Osteoblast (primary cell): ENCODE measurements around the gene VPS13A. TPM values are rescaled to one million over a fixed set of nuclear protein-coding genes. Genes with fewer than 3 reads are reported as not detected.
A peak's percentile ranks its signal among the peaks of the same experiment; 100 is the strongest.

Experiments
- DNase-seq: peaks from one replicate; pipeline ENCODE4 v3.0.0; 2011; ENCODE audit warnings: low spot score, mixed read lengths; ENCODE audit not compliant: insufficient read length; ENCODE audit errors: missing footprints
- H2AFZ ChIP-seq: 2 replicates; pipeline ENCODE4 v1.6.0; 2011; ENCODE audit warnings: mild to moderate bottlenecking, low read length
- H3K27ac ChIP-seq: 2 replicates; pipeline ENCODE4 v1.5.1; 2011; ENCODE audit warnings: mild to moderate bottlenecking, low read depth, low read length, moderate library complexity
- H3K27me3 ChIP-seq: 2 replicates; pipeline ENCODE4 v1.6.0; 2012; ENCODE audit warnings: mild to moderate bottlenecking, control low read depth, inconsistent platforms, low read length, moderate library complexity; ENCODE audit not compliant: insufficient read depth
- H3K36me3 ChIP-seq: 2 replicates; pipeline ENCODE4 v1.5.1; 2011; ENCODE audit warnings: mild to moderate bottlenecking, low read length, control low read depth, moderate library complexity; ENCODE audit not compliant: insufficient read depth
- H3K4me1 ChIP-seq: 2 replicates; pipeline ENCODE4 v1.5.1; 2011; ENCODE audit warnings: mild to moderate bottlenecking, low read length, control low read depth, moderate library complexity; ENCODE audit not compliant: insufficient read depth
- H3K4me2 ChIP-seq: 2 replicates; pipeline ENCODE4 v1.6.0; 2011; ENCODE audit warnings: mild to moderate bottlenecking, low read length; ENCODE audit not compliant: insufficient read depth
- H3K4me3 ChIP-seq: fragments of 200-600 bp; sonication (generic); 3 replicates; pipeline ENCODE4 v1.5.1; 2012; ENCODE audit warnings: mild to moderate bottlenecking, low read length, inconsistent platforms; ENCODE audit not compliant: insufficient read depth
- H3K79me2 ChIP-seq: 2 replicates; pipeline ENCODE4 v1.6.0; 2012; ENCODE audit warnings: mild to moderate bottlenecking, low read length, control low read depth, inconsistent platforms; ENCODE audit not compliant: insufficient read depth
- H3K9me3 ChIP-seq: 2 replicates; pipeline ENCODE4 v1.5.1; 2011; ENCODE audit warnings: low read depth, low read length, control low read depth
- H4K20me1 ChIP-seq: 2 replicates; pipeline ENCODE4 v1.6.0; 2012; ENCODE audit warnings: mild to moderate bottlenecking, low read length, control low read depth; ENCODE audit not compliant: insufficient read depth
- CTCF ChIP-seq: IDR thresholded peaks from 2 replicates; pipeline ENCODE4 v1.5.1; 2011; ENCODE audit warnings: mild to moderate bottlenecking, low read depth, low read length, moderate library complexity; ENCODE audit errors: extremely low read depth
- total RNA-seq: library from RNA; depleted of rRNA; stranded (reverse); fragments of >200 nt; gene quantifications from 2 replicates; pipeline ENCODE4 v1.2.3, GENCODE V29; 2012

The VPS13A gene
- total RNA-seq, 1 donor: 60.4 TPM

- Histone ChIP-seq H3K4me2 (peak overlapping the region; percentile 50), H3K27ac (no peak overlapping the region), H4K20me1 (no peaks in the 10 kb centered on the region), H2AFZ (peak overlapping the region; percentile 53), H3K4me3 (no peak overlapping the region), H3K79me2 (no peaks in the 10 kb centered on the region), H3K27me3 (no peaks in the 10 kb centered on the region), H3K36me3 (no peaks in the 10 kb centered on the region), H3K9me3 (no peaks in the 10 kb centered on the region), H3K4me1 (peaks cover 6% of the 10 kb centered on the region)
- peak; percentile 94 for TF ChIP-seq CTCF
- DNase-seq: peak; percentile 80
These were observed 280.7 kb downstream of the VPS13A start for GRCh38 chr9:77457916-77458592.

GRCh38 chr9:77460938-77461337 lies 283.6 kb downstream of the VPS13A start:
- Histone ChIP-seq H3K36me3 (no peaks in the 10 kb centered on the region), H3K4me1 (peaks cover 12% of the 10 kb centered on the region), H3K4me2 (no peak overlapping the region), H4K20me1 (no peaks in the 10 kb centered on the region), H2AFZ (no peak overlapping the region), H3K79me2 (no peaks in the 10 kb centered on the region), H3K4me3 (no peak overlapping the region), H3K27ac (no peak overlapping the region), H3K9me3 (no peaks in the 10 kb centered on the region), H3K27me3 (no peaks in the 10 kb centered on the region)
- no peak for TF ChIP-seq CTCF
- no peak for DNase-seq

GRCh38 chr9:77462066-77462465 lies 284.7 kb downstream of the VPS13A start:
- no peaks in the 10 kb centered on the region for H3K27me3 ChIP-seq
- H3K27ac ChIP-seq: no peak overlapping the region
- H3K36me3 ChIP-seq: no peaks in the 10 kb centered on the region
- H3K4me3 ChIP-seq: no peak overlapping the region
- peaks cover 15% of the 10 kb centered on the region for H3K4me1 ChIP-seq
- no peak overlapping the region for H2AFZ ChIP-seq
- no peak overlapping the region for H3K4me2 ChIP-seq
- DNase-seq: no peak
- no peak for TF ChIP-seq CTCF
- H3K79me2 ChIP-seq: no peaks in the 10 kb centered on the region
- no peaks in the 10 kb centered on the region for H4K20me1 ChIP-seq
- no peaks in the 10 kb centered on the region for H3K9me3 ChIP-seq

- Histone ChIP-seq H3K79me2 (no peaks in the 10 kb centered on the region), H2AFZ (no peak overlapping the region), H3K27me3 (no peaks in the 10 kb centered on the region), H3K4me3 (no peak overlapping the region), H3K4me1 (peaks cover 20% of the 10 kb centered on the region), H3K4me2 (no peak overlapping the region), H3K36me3 (no peaks in the 10 kb centered on the region), H3K27ac (no peak overlapping the region), H3K9me3 (no peaks in the 10 kb centered on the region), H4K20me1 (no peaks in the 10 kb centered on the region)
- no peak for DNase-seq
- no peak for TF ChIP-seq CTCF
These were observed 285.8 kb downstream of the VPS13A start for GRCh38 chr9:77463151-77463550.
